Measurements from ENCODE around the gene COPB1.

DNA sequence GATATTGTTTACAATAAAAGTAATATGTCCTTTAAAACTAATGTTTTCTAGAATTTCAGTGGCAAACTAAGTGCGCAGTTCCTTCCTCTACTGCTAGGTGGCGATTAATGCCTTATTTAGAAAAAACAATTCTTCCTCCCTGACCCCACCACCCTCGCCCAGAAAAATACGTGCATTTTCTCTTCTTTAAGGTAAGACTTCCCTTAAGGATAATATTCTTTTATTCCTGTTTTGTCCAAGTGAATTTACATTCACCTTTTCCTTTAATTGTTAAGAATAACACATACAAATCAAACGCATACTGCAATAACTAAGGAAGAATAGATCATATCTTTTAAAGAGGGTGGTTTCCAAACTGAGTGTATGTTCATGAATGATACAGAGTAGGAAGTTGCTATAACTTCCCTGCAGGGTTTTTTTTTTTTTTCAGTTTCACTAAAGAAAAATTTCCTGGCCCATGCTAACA, 37.6 kb upstream of the COPB1 start:
- TF ChIP-seq, protein P1, sequence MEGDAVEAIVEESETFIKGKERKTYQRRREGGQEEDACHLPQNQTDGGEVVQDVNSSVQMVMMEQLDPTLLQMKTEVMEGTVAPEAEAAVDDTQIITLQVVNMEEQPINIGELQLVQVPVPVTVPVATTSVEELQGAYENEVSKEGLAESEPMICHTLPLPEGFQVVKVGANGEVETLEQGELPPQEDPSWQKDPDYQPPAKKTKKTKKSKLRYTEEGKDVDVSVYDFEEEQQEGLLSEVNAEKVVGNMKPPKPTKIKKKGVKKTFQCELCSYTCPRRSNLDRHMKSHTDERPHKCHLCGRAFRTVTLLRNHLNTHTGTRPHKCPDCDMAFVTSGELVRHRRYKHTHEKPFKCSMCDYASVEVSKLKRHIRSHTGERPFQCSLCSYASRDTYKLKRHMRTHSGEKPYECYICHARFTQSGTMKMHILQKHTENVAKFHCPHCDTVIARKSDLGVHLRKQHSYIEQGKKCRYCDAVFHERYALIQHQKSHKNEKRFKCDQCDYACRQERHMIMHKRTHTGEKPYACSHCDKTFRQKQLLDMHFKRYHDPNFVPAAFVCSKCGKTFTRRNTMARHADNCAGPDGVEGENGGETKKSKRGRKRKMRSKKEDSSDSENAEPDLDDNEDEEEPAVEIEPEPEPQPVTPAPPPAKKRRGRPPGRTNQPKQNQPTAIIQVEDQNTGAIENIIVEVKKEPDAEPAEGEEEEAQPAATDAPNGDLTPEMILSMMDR (IDR thresholded peaks at IDR 0.05; ENCODE audit: insufficient read depth, low read length, poor library complexity, severe bottlenecking): peak; percentile 96
- TF ChIP-seq EZH2phosphoT487 (conservative IDR thresholded peaks at IDR 0.05; ENCODE audit: low read length): no peak
